ENCODE results near the gene RXRG.

- TF ChIP-seq CTCF (IDR thresholded peaks at IDR 0.05) (no peak), POLR2A (IDR thresholded peaks at IDR 0.05) (no peak), POLR2AphosphoS5 (IDR thresholded peaks at IDR 0.05) (no peak)
Observed at GRCh38 chr1:165445388-165445787, 462 bp upstream of the RXRG start.

All from suprapubic skin (tissue), 4 donors.